Colon (tissue), 2 donors: ENCODE measurements around the gene DTL.

Source experiments
- FAIRE-seq: peaks from 2 replicates; lab custom pipeline; 2012; peaks lifted over from hg19 to GRCh38; lab: Jason Lieb, UNC
- donor health status: control.
- donor health status: control.

Gene DTL

DNA sequence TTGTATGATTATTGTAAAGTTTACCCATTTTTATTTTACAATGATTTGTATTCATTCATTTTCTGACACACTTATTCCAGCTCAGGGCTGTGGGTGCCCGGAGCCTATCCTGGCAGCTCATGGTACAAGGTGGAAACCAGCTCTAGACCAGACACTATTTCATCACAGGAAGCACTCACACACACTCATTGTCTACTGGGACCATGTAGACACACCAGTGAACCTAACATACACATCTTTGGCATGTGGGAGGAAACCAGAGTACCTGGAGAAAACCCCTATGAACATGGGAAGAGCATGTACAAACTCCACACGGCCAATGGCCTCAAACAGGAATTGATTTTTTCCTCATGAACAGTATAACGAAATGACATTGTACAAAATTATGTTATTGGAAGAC, 2.4 kb downstream of the DTL start:
- FAIRE-seq: no peak

DNA sequence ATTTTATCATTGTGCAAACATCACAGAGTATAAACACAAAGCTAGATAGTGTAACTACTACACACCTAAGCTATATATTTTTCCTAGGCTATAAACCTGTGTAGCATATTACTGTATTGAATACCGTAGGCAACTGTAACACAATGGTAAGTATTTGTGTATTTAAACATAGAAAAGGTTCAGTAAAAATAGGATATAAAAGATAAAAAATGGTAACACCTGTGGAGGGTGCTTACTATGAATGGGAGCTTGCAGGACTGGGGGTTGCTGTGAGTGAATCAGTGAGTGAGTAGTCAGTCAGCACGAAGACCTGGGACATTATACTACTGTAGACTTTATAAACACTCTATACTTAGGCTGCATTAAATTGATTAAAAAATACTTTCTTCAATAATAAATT, 4.1 kb downstream of the DTL start:
- FAIRE-seq: no peak

DNA sequence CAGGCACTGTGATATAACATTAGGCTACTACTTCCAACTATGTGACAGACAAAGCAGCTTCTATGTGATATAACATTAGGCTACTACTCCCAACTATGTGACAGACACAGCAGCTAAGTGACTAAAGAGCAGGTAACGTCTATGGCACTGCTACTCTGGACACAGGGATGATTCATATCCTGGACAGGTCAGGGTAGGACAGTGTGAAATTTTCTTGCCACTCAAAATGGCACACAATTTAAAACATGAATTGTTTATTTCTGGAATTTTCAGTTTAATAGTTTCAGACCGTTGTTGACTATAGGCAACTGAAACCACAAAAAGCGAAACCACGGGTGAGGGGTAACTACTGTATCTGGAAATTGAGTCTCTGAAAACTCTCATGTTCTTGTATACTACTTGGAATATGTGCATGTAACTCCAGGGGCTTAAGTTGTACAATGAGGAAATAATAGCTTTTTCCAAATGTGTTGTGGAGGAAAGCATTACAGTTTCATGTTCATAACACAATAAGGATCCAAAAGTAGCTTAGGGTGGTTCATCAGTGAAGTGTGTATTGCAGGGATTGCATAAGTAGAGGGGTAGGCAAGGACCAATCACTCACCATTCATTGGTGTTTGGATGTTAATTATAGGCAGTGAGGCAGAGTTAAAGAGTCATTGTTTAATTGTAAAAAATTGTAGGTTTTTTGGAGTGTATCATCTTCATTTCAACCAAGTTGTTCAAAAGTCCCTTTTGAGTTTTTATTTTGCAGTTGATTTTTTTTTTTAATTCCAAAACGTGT, 5.3 kb downstream of the DTL start:
- FAIRE-seq: no peak

DNA sequence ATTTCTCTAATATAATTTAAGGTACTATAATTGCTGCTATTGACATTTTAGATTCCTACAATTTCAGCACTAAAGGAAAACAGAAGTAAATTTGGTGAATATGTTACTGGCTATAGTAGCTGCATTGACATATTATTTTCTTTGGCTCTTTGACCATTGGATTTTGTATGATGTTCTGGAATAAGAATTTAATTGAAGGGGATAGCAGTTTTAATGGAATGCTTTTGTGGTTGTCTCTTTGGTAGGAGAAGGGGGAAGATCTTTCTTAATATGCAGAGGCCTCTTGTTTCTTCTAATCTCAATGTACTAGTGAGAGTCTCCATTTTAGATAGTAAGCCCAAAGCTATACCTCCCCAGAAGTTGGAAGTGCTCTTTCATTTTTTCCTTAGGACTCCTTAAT, 6.9 kb downstream of the DTL start:
- FAIRE-seq: no peak

DNA sequence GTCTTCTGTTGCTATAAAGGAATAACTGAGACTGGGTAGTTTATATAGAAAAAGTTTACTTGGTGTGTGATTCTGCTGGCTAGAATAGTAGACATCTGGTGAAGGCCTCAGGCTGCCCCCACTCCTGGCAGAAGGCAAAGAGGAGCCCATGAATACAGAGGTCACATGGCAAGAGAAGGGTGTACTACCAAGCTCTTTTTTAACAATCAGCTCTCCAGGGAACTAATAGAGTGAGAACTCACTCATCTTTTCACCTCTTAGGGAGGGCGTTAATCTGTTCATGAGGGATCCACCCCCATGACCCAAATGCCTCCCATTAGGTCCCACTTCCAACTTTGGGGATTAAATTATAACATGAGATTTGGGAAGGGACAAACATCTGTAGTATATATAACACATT, 9.3 kb downstream of the DTL start:
- no peak for FAIRE-seq

DNA sequence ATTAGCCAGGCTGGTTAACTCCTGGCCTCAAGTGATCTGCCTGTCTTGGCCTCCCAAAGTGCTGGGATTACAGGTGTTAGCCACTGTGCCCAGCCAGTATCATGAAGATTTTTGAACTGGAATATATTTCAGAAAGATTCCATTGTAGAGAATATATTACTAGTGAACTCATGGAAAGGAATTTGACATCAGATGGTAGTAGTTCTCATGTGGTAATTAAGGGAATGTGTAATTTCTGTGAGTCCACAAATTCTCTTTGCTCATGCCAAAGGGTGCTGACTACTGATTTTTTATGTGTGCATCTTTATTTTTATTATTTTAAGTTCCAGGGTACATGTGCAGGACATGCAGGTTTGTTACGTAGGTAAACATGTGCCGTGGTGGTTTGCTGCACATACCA, 10.4 kb downstream of the DTL start:
- FAIRE-seq: no peak

DNA sequence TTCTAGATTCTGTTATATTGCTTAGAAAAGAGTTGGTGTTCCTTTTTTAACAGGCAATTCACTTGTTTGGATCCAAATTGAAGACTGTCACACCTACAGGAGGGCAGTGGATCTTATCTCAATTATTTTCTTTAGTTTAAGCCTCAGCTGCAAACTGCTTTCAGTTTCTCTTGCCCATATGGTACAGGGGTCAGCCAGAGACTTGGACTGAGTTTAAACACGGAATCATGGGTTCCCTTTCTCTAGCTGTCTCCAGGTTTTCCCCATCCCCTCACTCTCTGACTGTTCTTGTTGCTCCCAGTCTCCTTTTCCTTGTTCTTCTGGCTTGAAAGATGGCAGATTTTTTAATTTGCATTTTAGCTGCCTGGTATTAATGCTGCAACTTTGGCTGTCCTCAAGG, 18.4 kb downstream of the DTL start:
- FAIRE-seq: no peak

DNA sequence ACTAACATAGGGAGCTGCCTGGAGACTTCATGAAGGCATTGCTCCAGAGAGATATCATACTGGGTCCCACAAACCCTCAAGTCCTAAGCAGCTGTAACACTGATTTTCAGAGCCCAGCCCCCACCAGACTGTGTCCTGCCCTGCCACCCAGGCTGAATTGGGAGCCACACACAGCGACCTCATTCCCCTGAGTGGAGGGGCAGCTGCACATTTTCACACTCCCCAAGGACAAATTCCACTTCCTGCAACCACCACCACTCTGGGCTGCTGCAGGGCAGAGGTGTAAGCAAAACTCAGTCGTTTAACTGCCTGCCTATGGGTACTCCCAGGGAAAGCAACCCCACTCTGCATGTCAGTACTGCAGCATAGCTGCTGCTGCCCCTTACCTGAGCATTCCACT, 19.8 kb downstream of the DTL start:
- no peak for FAIRE-seq

DNA sequence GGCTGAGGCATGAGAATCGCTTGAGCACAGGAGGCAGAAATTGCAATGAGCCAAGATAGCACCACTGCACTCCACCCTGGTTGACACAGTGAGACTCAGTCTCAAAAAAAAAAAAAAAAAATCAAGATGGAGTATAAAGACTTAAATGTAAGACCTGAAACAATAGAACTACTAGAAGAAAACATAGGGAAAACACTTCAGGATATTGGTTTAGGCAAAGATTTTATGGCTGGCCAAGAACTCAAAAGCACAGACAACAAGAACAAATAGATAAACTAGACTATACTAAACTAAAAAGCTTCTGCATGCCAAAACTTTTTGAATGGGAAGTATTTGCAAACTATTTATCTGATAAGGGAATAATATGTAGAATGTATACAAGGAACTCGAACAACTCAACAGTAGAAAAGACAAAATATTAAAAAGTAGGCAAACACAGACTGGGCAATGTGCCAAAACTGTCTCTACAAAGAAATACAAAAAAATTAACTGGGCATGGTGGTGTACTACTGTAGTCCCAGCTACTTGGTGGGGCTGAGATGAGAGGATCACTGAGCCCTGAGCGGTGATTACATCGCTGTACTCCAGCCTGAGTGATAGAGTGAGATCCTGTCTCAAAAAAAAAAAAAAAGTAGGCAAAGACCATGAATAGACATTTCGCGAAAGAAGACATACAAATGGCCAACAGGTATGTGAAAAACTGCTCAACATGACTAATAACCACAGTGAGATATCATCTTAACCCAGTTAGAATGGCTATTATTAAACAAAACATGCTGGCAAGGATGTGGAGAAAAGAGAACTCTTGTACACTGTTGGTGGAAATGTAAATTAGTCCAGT, 25.3 kb downstream of the DTL start:
- no peak for FAIRE-seq

DNA sequence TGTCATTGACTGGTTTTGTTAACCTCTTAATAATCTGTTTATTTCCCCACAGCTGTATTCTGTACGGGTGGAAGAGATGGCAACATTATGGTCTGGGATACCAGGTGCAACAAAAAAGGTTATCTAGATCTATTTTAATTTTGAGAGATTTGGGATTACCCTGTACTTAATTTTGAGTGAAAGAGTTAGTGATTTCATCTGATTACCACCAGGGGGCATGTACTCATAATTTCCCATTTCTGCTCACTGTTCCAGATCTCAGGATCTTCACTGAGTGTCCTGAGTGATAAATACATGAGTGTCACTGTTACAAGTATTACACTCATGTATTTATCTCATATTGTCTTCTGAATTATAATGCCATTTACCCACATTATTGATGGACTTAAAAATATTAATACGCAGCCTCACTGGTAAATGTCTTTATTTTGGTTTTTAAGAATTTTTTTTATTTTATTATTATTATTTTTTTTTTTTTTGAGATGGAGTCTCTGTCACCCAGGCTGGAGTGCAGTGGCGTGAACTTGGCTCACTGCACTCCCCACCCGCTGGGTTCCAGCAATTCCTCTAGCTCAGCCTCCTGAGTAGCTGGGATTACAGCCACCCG, 27.4 kb downstream of the DTL start:
- FAIRE-seq: no peak

DNA sequence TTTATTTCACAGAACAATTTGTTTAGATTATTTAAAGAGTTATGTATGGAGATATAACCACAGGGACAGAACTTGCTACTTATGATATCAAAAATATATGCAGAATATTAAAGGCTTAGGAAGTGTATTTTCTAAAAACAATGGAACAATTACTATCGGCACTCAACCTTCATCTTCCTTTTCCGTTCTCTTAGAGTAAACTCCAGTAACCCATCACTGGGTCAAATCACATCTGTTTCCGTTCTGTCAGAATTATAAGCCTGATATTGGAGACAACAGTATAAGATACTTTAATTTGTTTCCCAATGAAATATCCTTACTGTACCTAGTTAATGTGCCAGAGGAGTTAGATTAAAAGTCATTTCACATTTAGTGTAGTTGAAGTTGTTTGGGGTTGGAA, 32.2 kb downstream of the DTL start:
- FAIRE-seq: no peak

DNA sequence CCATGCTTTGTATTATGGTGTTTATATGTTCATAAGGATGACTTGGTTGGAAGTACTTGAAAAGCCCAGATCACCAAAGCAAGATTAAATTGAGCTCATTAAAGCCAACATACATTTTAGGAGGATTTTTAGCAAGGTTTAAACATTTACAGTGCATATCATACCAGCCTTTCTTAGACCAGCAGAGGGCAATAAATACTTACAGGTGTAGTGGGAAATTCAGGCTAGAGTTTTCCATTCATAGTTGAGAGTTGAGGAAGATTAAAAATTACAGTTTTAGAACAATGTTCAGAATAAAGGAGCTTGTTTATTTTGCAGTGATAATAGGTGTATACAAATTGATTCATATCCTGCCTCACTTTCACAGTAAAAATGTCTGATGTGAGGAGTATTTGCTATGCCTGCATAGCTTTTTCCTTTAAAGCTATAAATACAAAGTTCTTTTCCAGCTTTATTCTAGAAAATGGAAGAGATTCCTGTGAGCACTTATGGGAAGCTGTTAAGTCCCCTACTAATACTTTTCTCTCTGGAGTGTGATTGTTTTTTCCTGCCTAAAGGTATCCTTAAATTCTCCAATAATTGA, 35.3 kb downstream of the DTL start:
- FAIRE-seq: peak; percentile 75

DNA sequence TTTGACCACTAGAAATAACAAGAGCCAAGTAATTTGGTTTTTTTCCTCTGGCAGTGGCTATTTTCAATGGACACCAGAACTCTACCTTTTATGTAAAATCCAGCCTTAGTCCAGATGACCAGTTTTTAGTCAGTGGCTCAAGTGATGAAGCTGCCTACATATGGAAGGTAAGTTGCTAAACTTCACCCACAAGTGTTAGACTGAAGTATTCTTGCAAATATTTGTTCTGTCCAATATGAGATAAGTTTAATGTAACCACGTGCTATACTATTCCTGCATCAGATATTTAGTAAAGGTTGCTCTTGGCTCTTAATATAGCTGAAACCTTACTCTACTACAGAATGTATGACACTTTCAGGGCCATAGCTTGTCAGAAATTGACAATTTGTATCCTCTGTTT, 36.5 kb downstream of the DTL start:
- FAIRE-seq: no peak

DNA sequence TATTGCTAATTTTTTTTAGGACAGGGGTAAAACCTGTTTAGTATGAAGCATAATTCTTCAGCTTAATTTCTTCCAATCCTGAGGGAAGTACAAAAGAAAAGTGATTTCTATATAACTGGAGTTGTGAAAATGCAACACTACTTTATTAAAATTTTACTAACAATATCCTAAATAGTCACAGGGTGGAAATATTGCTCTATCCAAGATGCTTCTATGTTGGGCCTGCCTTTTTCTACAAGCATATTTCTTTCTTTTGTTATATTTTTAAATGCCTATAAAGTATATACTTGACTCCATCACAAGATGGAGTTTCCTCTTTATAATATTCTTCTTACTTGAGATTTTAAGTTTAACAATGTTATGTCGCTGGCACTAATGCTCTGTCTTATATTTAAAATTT, 37.9 kb downstream of the DTL start:
- FAIRE-seq: peak; percentile 60

DNA sequence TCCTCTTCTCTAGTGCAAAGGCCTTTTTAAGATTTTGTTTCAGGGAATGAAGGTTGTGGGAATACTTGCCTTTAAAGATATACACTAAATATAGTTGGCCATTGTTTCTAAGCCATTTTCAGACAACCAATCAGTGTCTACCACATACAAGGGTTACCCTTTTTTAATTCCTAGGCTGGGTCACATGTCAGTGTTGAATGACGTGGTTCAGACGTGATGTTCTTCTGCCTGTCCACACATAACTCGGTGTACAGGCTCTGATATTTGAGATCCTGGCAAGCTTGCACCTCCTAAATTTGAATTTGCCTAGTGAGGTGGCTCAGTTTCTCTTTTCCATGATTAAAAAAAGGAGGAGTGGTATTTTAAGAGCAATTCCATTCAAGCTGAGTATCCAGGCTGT, 38.8 kb downstream of the DTL start:
- no peak for FAIRE-seq

DNA sequence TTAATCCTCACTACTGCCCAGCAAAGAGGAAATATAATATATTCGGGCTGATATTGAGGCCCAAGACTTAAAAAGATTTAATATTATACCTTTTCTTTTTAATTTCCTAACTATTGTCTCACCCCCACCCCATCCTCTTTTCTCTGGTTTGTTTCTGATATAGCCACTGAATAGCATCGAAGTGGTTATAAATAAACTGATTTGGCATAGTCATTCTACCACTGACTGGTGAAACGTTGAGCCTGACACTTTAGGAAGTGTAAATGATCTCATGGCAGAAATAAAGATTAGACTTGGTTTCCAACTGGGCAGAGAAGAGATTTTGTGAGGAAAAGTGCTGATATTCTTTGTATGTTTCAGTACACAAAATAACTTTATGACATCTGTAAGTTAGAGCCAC, 39.3 kb downstream of the DTL start:
- FAIRE-seq: no peak

DNA sequence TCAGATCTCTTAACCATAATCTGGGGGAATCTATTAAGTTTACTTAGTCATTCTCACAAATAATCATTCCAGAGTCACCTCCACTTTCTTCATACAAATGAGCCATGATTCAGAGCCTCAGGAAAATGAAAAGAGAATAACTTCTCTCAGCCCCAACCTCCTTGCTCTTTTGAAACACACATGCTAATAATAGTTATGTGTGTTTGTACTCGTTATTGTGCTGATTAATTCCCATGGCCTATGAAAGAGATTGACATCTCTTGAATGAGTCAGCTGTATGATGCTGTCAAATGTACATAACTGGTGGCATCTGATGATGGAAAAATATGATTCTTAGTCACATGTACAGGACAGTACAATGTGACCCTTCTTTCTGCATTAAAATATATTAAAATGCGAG, 41.5 kb downstream of the DTL start:
- no peak for FAIRE-seq

DNA sequence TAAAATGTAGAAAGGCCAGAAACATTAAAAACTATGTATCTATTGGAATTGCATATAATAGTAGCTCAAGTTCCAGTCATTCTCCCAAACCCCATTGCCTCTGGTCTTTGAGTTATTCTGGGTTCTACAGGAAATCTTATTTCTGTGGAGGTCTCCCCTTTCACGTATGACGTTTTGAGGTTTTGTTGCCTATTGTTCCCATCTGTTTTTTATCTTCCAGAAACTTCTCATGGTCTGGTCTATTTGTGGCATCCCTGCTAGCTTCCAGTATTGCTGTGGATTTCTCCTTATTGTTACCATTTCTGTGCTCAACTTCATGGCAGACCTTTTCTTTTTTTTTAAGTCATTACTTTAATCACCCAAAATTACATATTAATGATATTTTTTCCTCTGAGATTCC, 43.3 kb downstream of the DTL start:
- no peak for FAIRE-seq

DNA sequence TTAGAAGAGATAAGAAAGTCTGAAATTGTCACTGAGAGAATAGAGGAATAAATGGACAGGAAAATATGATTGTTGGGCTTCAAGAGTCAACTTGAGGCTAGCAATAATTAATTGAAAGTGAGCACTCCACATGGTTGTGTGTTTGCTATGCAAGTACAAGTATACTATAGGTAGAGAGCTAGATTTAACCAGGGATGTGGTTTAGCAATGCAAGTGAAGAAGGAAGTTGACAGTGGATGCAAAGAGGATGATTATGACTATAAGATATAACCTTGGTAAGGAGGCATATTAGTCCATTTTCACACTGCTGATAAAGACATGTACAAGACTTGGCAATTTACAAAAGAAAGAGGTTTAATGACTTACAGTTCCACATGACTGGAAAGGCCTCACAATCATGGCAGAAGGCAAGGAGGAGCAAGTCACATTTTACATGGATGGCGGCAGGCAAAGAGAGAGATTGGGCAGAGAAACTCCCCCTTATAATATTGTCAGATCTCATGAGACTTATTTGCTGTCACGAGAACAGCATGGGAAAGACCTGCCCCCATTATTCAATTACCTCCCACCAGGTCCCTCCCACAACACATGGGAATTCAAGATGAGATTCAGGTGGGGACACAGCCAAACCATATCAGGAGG, 47.3 kb downstream of the DTL start:
- no peak for FAIRE-seq

DNA sequence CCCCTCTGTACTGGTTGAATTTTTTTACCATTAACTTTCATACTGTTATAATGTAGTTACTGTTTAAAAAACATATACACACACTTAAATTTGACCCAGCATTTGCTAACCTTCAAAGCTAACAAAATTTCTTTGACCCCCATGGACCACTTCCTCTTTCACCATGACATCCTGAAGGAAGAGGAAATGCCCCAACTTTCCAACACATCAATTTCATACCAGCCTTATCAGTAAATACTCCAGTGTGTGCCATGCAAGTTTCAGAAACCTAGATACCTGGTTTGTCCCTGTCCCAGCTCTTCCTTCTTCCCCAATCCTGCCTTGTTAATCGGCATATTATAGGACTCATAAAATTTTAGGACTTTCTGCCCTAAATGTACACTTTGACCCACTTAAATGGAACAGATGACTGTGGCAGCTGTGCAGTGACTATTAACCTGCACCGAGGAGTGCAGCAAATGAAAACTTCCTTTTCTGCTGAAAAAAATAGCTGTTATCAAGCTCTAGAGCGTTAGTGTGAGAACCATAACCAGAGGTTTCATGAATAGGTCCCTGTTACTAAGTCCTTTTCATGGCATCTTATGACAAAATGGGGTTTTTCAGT, 54.1 kb downstream of the DTL start:
- no peak for FAIRE-seq

DNA sequence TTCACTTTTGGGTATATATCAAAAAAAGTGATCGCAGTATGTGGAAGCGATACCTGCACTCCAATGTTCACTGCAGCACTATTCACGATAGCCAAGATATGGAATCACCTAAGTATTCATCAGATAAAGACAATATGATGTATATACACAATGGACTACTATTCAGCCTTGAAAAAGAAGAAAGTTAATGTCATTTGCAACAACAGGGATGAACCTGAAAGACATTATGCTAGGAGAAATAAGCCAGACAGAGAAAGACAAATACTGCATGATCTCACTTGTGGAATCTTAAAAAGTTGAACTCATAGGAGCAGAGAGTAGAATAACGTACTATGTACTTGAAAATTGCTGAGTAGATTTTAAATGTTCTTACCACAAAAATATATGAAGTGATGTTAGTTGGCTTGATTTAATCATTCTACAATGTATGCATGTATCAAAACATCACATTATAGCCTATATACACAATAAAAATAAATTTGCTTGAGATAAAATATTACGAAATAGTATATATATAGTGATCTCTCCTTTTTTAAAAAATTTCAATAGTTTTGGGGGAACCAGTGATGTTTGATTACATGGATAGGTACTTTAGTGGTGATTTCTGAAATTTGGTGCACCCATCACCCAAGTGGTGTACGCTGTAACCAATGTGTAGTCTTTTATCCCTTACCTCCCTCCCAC, 56.0 kb downstream of the DTL start:
- no peak for FAIRE-seq
